ENCODE measurements around the gene FGF5. TPM values are rescaled to one million over a fixed set of nuclear protein-coding genes. Genes with fewer than 3 reads are reported as not detected.
"Not testable (repeated sequence)": the region's sequence is repeated elsewhere in the genome, so short reads cannot be mapped to it uniquely, and the experiment has no call there.

FGF5 gene
- total RNA-seq, 6 experiments from 2014 or later, result 248 to 569 (median 522) TPM

DNA sequence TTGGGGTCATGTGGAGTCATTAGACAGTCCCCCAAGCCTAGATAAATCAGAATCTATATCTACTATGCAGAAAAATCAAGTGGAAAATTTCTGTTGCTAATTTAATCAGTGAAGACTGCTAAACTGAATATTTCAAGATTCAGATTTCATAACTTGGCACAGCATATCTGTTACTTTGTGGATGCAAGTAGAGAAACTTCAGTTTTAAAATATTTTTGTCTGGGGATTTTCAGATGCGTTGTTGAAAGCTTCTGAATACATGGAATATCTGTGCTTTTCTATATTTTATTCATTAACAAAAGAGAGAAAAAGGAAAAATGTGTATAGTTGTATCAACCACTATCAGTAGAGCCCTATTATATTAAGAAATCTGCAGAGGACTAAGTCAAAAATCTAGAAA lies 4.4 kb downstream of the FGF5 start:
- Mint-ChIP-seq H3K9me3 (peaks cover 20% of the 10 kb centered on the region; the same call in 1 of the 2 replicates), H3K4me1 (ENCODE audit: low read depth) (peaks cover 49% of the 10 kb centered on the region), H3K27ac (peak overlapping the region; percentile 100), H3K36me3 (ENCODE audit: low read depth) (peaks cover 76% of the 10 kb centered on the region), H3K27me3 (ENCODE audit: insufficient read depth) (peaks cover 29% of the 10 kb centered on the region), H3K4me3 (peak overlapping the region; percentile 99)
- no peak for DNase-seq
- TF ChIP-seq, protein P1, sequence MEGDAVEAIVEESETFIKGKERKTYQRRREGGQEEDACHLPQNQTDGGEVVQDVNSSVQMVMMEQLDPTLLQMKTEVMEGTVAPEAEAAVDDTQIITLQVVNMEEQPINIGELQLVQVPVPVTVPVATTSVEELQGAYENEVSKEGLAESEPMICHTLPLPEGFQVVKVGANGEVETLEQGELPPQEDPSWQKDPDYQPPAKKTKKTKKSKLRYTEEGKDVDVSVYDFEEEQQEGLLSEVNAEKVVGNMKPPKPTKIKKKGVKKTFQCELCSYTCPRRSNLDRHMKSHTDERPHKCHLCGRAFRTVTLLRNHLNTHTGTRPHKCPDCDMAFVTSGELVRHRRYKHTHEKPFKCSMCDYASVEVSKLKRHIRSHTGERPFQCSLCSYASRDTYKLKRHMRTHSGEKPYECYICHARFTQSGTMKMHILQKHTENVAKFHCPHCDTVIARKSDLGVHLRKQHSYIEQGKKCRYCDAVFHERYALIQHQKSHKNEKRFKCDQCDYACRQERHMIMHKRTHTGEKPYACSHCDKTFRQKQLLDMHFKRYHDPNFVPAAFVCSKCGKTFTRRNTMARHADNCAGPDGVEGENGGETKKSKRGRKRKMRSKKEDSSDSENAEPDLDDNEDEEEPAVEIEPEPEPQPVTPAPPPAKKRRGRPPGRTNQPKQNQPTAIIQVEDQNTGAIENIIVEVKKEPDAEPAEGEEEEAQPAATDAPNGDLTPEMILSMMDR (IDR thresholded peaks at IDR 0.05), result no peak

DNA sequence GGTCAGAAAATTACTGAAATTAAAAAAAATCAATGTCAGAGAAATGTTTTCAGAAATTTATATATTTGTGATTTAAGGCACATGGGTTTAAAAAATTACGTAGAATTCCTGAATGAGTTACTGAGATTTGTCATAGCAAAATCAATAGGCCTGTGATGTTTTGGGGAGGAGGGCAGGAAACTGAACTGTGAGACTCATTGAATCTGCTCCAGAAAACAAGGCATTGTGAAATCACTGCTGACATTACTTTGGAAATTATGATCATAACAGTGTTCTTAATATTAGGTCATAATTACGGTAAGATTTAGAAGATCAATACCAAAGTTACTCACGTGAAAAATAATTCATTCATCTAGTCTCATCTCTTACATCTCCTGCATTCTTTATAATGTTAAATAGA lies 5.3 kb downstream of the FGF5 start:
- no peak for DNase-seq
- Mint-ChIP-seq H3K4me1 (ENCODE audit: low read depth) (peaks cover 54% of the 10 kb centered on the region), H3K9me3 (peaks cover 20% of the 10 kb centered on the region; the same call in 1 of the 2 replicates), H3K27ac (peak overlapping the region; percentile 100), H3K4me3 (peak overlapping the region; percentile 99), H3K36me3 (ENCODE audit: low read depth) (peaks cover 76% of the 10 kb centered on the region), H3K27me3 (ENCODE audit: insufficient read depth) (peaks cover 20% of the 10 kb centered on the region)
- TF ChIP-seq, protein P1 (IDR thresholded peaks at IDR 0.05), result no peak

DNA sequence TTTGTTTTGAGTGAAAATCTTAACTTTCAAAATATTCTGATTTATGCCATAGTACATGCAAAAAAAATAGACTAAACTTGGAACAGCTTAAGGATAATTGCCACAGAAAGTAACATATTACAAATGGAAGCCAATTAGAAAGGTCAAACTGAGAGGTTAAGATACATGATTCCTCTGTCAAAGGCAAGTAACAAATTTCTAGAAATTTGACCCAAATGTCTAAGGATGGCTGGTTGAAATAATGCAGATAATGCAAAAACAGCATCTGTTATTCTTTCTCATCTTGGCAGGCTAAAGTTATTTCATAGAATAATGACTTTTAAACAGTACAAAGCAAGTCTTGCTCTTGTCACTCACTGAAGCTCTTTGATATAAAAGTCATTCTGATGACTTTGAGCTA lies 10.5 kb downstream of the FGF5 start:
- Mint-ChIP-seq H3K36me3 (ENCODE audit: low read depth) (peaks cover 62% of the 10 kb centered on the region), H3K4me3 (peak overlapping the region; percentile 75), H3K27me3 (ENCODE audit: insufficient read depth) (peaks cover 3% of the 10 kb centered on the region; the same call in 1 of the 2 replicates), H3K27ac (peak overlapping the region; percentile 76), H3K4me1 (ENCODE audit: low read depth) (peaks cover 93% of the 10 kb centered on the region), H3K9me3 (no peaks in the 10 kb centered on the region)
- TF ChIP-seq, protein P1 (IDR thresholded peaks at IDR 0.05), result no peak
- DNase-seq, result no peak

DNA sequence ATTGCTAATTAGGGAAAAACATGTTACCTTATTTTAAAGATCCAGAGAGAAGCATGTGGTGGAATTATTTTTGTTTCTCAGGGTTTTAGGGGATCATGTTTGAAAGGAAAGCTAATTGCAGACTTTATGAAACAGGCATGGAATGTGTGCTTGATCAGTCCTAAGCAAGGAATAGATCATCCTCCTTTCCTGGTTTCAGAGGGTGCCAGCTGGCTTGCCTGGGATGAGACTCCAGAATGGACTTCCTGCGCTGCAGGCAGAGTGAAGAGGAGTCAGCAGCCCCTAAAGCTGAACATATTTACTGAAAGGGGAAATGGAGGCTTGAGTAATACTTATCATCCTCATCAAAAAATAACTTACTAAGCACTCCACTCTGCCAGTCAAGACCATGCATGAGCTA lies 13.3 kb downstream of the FGF5 start:
- TF ChIP-seq, protein P1 (IDR thresholded peaks at IDR 0.05), result no peak
- Mint-ChIP-seq H3K9me3 (no peaks in the 10 kb centered on the region), H3K27me3 (ENCODE audit: insufficient read depth) (peaks cover 3% of the 10 kb centered on the region; the same call in 1 of the 2 replicates), H3K36me3 (ENCODE audit: low read depth) (peaks cover 62% of the 10 kb centered on the region), H3K27ac (peak overlapping the region; percentile 80), H3K4me3 (peak overlapping the region; percentile 82), H3K4me1 (ENCODE audit: low read depth) (peaks cover 95% of the 10 kb centered on the region)
- no peak for DNase-seq

DNA sequence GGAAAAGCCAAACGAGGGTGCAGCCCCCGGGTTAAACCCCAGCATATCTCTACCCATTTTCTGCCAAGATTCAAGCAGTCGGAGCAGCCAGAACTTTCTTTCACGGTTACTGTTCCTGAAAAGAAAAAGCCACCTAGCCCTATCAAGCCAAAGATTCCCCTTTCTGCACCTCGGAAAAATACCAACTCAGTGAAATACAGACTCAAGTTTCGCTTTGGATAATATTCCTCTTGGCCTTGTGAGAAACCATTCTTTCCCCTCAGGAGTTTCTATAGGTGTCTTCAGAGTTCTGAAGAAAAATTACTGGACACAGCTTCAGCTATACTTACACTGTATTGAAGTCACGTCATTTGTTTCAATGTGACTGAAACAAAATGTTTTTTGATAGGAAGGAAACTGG lies 20.0 kb downstream of the FGF5 start:
- no peak for DNase-seq
- Mint-ChIP-seq H3K9me3 (peaks cover 8% of the 10 kb centered on the region; the same call in 1 of the 2 replicates), H3K27ac (peak overlapping the region; percentile 48), H3K4me1 (ENCODE audit: low read depth) (peaks cover 79% of the 10 kb centered on the region), H3K36me3 (ENCODE audit: low read depth) (peaks cover 59% of the 10 kb centered on the region), H3K4me3 (peak overlapping the region; percentile 42; the same call in 1 of the 2 replicates), H3K27me3 (ENCODE audit: insufficient read depth) (peaks cover 10% of the 10 kb centered on the region; the same call in 1 of the 2 replicates)
- TF ChIP-seq, protein P1 (IDR thresholded peaks at IDR 0.05), result no peak

DNA sequence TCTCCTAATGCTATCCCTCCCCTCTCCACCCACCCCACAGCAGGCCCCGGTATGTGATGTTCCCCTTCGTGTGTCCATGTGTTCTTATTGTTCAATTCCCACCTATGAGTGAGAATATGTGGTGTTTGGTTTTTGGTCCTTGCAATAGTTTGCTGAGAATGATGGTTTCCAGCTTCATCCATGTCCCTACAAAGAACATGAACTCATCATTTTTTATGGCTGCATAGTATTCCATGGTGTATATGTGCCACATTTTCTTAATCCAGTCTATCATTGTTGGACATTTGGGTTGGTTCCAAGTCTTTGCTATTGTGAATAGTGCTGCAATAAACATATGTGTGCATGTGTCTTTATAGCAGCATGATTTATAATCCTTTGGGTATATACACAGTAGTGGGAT lies 24.2 kb downstream of the FGF5 start:
- Mint-ChIP-seq H3K27me3 (ENCODE audit: insufficient read depth) (peaks cover 13% of the 10 kb centered on the region; the same call in 1 of the 2 replicates), H3K36me3 (ENCODE audit: low read depth) (peaks cover 49% of the 10 kb centered on the region), H3K4me1 (ENCODE audit: low read depth) (peaks cover 76% of the 10 kb centered on the region), H3K27ac (peak overlapping the region; percentile 83; the same call in 1 of the 2 replicates), H3K4me3 (peak overlapping the region; percentile 35)
- H3K9me3 Mint-ChIP-seq, DNase-seq: not testable (repeated sequence)
